Peyer's patch (tissue), 4 donors: ENCODE measurements around the gene LHB. TPM values are rescaled to one million over a fixed set of nuclear protein-coding genes. Genes with fewer than 3 reads are reported as not detected.

Experiments
- DNase-seq, 3 donors: peaks; one replicate each; pipeline ENCODE4 v3.0.0-alpha.2; 2017 to 2019
- H3K27ac ChIP-seq, 4 donors: fragments of 200-600 bp; sonication (generic); one replicate each; pipeline ENCODE4 v1.5.1; 2016 to 2019
- H3K27me3 ChIP-seq, 2 donors: fragments of 200-600 bp; sonication (generic); one replicate each; pipeline ENCODE4 v1.5.1; 2019
- H3K36me3 ChIP-seq, 3 donors: fragments of 200-600 bp; sonication (generic); one replicate each; pipeline ENCODE4 v1.5.1; 2016 to 2019
- H3K4me1 ChIP-seq, 4 donors: fragments of 200-600 bp; sonication (generic); one replicate each; pipeline ENCODE4 v1.5.1; 2016 to 2019
- H3K4me3 ChIP-seq, 4 donors: fragments of 200-600 bp; sonication (generic); 1 replicate in 3 of 4; 2 replicates in 1 of 4; pipeline ENCODE4 v1.5.1; 2016 to 2019; ENCODE audit warnings: mild to moderate bottlenecking in 1 of 4
- H3K9me3 ChIP-seq, 4 donors: fragments of 200-600 bp; sonication (generic); one replicate each; pipeline ENCODE4 v1.5.1; 2016 to 2019; ENCODE audit warnings: mild to moderate bottlenecking in 1 of 4
- POLR2A ChIP-seq, 2 donors: fragments of 450-650 bp; IDR thresholded peaks; one replicate each; pipeline ENCODE4 v1.5.1; 2017; ENCODE audit warnings: antibody characterized with exemption in 2 of 2, mild to moderate bottlenecking in 2 of 2, moderate library complexity in 2 of 2
- total RNA-seq, 4 donors: library from RNA; depleted of rRNA; stranded (reverse); fragments of >200 nt; gene quantifications; one replicate each; pipeline ENCODE4 v1.1.0, GENCODE V29; 2016
- TF ChIP-seq, protein P1 (sequence below), 6 experiments: fragments of 450-650 bp in 4 of 6; fragments of 200-600 bp in 2 of 6; sonication (generic) in 1 of 6; IDR thresholded peaks; one replicate each; pipeline ENCODE4 v1.5.1; 2017 to 2019; ENCODE audit warnings: antibody characterized with exemption in 6 of 6, mild to moderate bottlenecking in 3 of 6, moderate library complexity in 1 of 6

The LHB gene
- total RNA-seq, 4 donors from 2014 or later = 15.8 TPM; not detected in 3

DNA sequence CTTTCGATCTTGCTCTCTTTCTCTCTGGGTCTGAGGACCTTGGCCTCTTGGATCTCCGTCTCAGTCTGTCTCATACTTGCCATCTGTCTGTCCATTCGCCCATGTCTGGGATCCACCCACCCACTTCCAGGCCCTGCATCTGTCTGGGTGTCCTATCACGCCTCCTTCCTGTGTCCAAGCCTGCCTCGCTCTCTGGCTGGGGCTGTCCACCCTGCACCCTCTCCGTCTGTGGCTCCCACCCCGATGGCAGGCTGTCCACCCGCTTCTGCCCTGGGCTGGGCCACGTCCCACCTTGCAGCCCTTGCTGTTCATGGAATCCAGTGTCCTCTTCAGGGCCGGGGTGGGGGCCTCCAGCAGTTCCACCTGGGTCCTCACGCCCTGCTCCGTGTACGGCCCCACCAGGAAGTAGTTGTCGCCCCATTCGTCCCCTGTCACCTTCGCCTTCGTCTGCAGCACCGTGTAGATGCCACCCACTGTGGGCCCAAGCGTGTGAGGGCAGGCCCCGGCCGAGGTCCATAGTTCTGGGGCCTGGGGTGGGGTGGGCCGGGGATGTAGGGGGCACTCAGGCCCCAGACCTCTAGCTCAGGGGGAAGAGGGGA is 25.8 kb downstream of the LHB start:
- peak overlapping the region in 1 of 4 donors; percentile 89 for H3K4me3 ChIP-seq
- no peak for DNase-seq
- H3K36me3 ChIP-seq = peaks cover 0 to 16% (median 0%) of the 10 kb centered on the region in 3 donors
- TF ChIP-seq POLR2A (IDR thresholded peaks at IDR 0.05) = no peak
- no peaks in the 10 kb centered on the region for H3K9me3 ChIP-seq
- H3K27me3 ChIP-seq = no peaks in the 10 kb centered on the region
- H3K4me1 ChIP-seq = peaks cover 5 to 31% (median 13%) of the 10 kb centered on the region in 4 donors
- H3K27ac ChIP-seq = peak overlapping the region in 1 of 4 donors; percentile 5

- Histone ChIP-seq H3K27me3 (no peaks in the 10 kb centered on the region), H3K9me3 (no peaks in the 10 kb centered on the region), H3K36me3 (peaks cover 0 to 20% (median 0%) of the 10 kb centered on the region in 3 donors), H3K4me3 (no peak overlapping the region), H3K4me1 (peaks cover 5 to 31% (median 13%) of the 10 kb centered on the region in 4 donors), H3K27ac (no peak overlapping the region)
- no peak for TF ChIP-seq POLR2A (IDR thresholded peaks at IDR 0.05)
- TF ChIP-seq, protein P1, sequence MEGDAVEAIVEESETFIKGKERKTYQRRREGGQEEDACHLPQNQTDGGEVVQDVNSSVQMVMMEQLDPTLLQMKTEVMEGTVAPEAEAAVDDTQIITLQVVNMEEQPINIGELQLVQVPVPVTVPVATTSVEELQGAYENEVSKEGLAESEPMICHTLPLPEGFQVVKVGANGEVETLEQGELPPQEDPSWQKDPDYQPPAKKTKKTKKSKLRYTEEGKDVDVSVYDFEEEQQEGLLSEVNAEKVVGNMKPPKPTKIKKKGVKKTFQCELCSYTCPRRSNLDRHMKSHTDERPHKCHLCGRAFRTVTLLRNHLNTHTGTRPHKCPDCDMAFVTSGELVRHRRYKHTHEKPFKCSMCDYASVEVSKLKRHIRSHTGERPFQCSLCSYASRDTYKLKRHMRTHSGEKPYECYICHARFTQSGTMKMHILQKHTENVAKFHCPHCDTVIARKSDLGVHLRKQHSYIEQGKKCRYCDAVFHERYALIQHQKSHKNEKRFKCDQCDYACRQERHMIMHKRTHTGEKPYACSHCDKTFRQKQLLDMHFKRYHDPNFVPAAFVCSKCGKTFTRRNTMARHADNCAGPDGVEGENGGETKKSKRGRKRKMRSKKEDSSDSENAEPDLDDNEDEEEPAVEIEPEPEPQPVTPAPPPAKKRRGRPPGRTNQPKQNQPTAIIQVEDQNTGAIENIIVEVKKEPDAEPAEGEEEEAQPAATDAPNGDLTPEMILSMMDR (IDR thresholded peaks at IDR 0.05) = no peak
- DNase-seq = no peak
Measured at GRCh38 chr19:48990400-48990799, 26.5 kb downstream of the LHB start.

- DNase-seq = no peak
- H3K9me3 ChIP-seq = no peaks in the 10 kb centered on the region
- H3K27ac ChIP-seq = no peak overlapping the region
- no peak overlapping the region for H3K4me3 ChIP-seq
- H3K4me1 ChIP-seq = peaks cover 5 to 27% (median 13%) of the 10 kb centered on the region in 4 donors
- TF ChIP-seq, protein P1 (IDR thresholded peaks at IDR 0.05) = no peak
- TF ChIP-seq POLR2A (IDR thresholded peaks at IDR 0.05) = no peak
- no peaks in the 10 kb centered on the region for H3K27me3 ChIP-seq
- peaks cover 0 to 26% (median 0%) of the 10 kb centered on the region in 3 donors for H3K36me3 ChIP-seq
Measured at GRCh38 chr19:48989701-48990291, 27.1 kb downstream of the LHB start.

DNA sequence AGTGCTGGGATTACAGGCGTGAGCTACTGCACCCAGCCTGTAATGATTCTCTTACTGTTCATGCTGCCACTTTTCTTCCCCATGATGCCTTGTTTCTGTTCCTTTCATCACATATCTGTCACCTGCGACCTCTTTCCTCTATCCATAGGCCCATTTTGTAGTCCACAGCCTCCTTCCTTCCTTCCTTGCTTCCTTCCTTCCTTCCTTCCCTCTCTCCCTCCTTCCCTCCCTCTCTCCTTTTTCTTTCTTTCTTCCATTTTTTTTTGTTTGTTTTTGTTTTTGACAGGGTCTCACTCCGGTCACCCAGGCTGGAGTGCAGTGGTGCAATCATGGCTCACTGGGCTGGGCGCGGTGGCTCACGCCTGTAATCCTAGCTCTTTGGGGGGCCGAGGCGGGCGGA is 28.0 kb downstream of the LHB start:
- H3K4me1 ChIP-seq = peaks cover 0 to 20% (median 6%) of the 10 kb centered on the region in 4 donors
- H3K36me3 ChIP-seq = peaks cover 0 to 34% (median 0%) of the 10 kb centered on the region in 3 donors
- DNase-seq = no peak

DNA sequence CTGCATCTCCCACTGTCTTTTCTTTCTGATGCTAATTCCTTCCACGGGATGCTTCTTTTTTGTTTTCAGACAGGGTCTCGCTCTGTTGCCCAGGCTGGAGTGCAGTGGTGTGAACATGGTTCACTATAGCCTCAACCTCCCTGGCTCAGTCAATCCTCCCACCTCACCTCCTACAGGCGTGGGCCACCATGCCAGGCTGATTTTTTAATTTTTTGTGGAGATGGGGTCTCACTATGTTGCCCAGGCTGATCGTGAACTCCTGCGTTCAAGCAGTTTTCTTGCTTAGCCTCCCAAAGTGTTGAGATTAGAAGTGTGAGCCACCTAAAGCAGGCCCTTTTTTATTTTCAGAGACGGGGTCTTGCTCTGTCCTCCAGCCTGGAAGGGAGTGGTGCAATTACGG is 28.6 kb downstream of the LHB start:
- no peak overlapping the region for H3K4me3 ChIP-seq

More for the DNA sequence above, 28.0 kb downstream of the LHB start:
- no peak overlapping the region for H3K4me3 ChIP-seq
- H3K9me3 ChIP-seq = no peaks in the 10 kb centered on the region
- H3K27me3 ChIP-seq = no peaks in the 10 kb centered on the region
- no peak for TF ChIP-seq POLR2A (IDR thresholded peaks at IDR 0.05)
- TF ChIP-seq, protein P1 (IDR thresholded peaks at IDR 0.05) = no peak
- no peak overlapping the region for H3K27ac ChIP-seq

GRCh38 chr19:48987323-48987722 is 29.6 kb downstream of the LHB start:
- DNase-seq = no peak
- Histone ChIP-seq H3K4me3 (no peak overlapping the region), H3K36me3 (peaks cover 0 to 45% (median 0%) of the 10 kb centered on the region in 3 donors), H3K9me3 (no peaks in the 10 kb centered on the region), H3K27me3 (no peaks in the 10 kb centered on the region), H3K27ac (no peak overlapping the region), H3K4me1 (peaks cover 0 to 20% (median 6%) of the 10 kb centered on the region in 4 donors)
- TF ChIP-seq, protein P1 (IDR thresholded peaks at IDR 0.05) = no peak
- TF ChIP-seq POLR2A (IDR thresholded peaks at IDR 0.05) = no peak

More for the DNA sequence above, 28.6 kb downstream of the LHB start:
- no peak for DNase-seq
- Histone ChIP-seq H3K27ac (no peak overlapping the region), H3K36me3 (peaks cover 0 to 36% (median 0%) of the 10 kb centered on the region in 3 donors), H3K4me1 (peaks cover 0 to 20% (median 6%) of the 10 kb centered on the region in 4 donors), H3K9me3 (no peaks in the 10 kb centered on the region), H3K27me3 (no peaks in the 10 kb centered on the region)
- TF ChIP-seq, protein P1 (IDR thresholded peaks at IDR 0.05) = no peak
- TF ChIP-seq POLR2A (IDR thresholded peaks at IDR 0.05) = no peak
